ENCODE results near the gene FBLIM1.

FBLIM1 gene

GRCh38 chr1:15748690-15749398, 9.8 kb upstream of the FBLIM1 start:
- DNase-seq (ENCODE audit: low read depth) = no peak

GRCh38 chr1:15749399-15750291, 8.9 kb upstream of the FBLIM1 start:
- no peak for DNase-seq (ENCODE audit: low read depth)

DNA sequence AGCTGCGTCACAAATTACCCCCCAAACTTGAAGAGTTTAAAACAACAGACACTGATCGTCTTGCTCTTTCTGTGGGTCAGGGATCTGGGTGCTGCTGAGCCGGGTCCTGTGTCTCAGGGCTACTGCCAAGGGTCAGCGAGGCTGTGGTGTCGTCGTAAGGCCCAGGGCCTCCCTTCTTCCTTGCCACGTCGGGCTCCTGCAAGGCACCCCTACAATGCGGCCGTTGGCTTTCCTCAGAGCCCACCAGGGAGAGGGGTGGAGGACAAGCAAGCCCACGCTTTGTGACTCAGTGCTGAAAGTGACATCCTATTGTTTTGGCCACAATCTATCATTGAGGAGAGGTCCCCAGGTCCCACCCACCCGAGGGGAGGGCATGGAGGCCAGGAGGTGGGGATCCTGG, 7.7 kb upstream of the FBLIM1 start:
- DNase-seq (ENCODE audit: low read depth) = no peak

GRCh38 chr1:15751717-15752116, 6.9 kb upstream of the FBLIM1 start:
- DNase-seq (ENCODE audit: low read depth) = no peak

GRCh38 chr1:15753776-15754175, 4.8 kb upstream of the FBLIM1 start:
- DNase-seq (ENCODE audit: low read depth) = no peak

GRCh38 chr1:15755021-15755645, 3.5 kb upstream of the FBLIM1 start:
- no peak for DNase-seq (ENCODE audit: low read depth)

GRCh38 chr1:15755646-15756040, 3.0 kb upstream of the FBLIM1 start:
- DNase-seq (ENCODE audit: low read depth) = no peak

- no peak for DNase-seq (ENCODE audit: low read depth)
Measured at GRCh38 chr1:15756143-15757015, 2.2 kb upstream of the FBLIM1 start.

GRCh38 chr1:15757016-15757543, 1.5 kb upstream of the FBLIM1 start:
- no peak for DNase-seq (ENCODE audit: low read depth)

GRCh38 chr1:15757575-15758342, 836 bp upstream of the FBLIM1 start:
- peak; percentile 18 for DNase-seq (ENCODE audit: low read depth)

DNA sequence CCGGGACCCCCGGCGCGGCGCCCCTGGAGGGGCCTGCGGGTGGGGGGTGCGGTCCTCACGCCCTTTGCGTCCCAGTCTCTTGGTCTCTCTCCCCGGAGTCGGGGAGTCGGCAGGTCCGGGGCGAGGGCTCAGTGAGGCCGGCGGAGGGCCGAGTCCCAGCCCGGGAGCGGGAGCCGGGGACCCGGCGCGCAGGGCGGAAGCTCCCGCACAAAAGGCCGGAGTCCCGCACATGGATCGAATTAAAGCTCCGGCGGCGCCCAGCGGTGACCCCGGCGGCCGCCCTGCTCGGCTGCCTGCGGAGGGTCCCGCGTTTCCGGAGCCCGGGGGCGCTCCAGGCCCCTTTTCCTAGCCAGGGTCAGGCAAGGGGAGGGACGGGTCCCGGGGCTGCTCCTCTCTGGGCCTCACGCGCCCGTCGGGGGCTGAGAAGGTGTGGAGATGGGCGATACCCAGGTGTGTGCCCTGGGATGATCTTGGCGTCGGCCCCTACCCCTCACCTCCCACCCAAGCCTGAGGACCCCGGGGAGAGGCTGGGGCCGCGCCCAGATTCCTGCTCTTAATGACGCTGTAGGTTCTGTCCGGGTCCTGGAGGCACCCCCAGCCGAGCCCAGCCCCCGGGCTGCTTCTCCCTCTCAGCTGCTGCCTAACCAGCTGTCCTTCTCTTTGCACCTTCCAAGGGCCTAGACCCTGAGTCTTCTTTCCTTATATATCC, 512 bp downstream of the FBLIM1 start:
- peak; percentile 26 for DNase-seq (ENCODE audit: low read depth)

DNA sequence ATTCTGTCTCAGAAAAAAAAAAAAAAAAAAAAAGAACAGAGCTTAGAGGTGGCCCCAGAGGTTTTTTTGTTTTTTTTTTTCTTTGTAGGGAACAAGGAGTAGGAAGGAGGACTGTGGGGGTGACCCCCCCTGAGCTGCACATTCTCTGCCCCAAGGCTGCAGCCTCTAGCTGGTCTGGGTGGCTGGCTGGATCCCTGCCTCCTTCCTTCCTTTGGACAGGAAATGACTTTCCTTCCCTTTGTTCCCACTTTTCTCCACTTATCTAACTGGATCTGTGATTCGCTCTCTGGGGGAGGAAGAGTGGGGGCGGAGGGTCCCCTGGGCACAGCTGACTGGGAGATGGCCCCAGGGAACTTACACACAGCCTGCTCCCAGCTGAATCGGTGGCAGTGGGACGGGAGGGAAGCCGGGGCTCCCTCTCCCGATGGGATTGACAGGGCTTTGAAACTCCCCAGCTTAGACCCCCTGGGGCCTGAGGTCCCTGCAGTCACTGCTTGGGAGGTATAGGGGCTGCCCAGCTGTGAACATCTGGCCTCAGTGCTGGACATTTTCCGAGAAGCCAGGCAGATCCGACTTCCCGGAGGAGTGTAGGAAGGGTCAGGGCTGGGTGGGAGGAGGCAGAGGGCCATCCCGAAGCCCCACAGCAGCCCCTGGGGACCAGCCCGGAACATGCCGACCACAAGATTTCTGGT, 2.1 kb downstream of the FBLIM1 start:
- DNase-seq (ENCODE audit: low read depth) = peak; percentile 78

DNA sequence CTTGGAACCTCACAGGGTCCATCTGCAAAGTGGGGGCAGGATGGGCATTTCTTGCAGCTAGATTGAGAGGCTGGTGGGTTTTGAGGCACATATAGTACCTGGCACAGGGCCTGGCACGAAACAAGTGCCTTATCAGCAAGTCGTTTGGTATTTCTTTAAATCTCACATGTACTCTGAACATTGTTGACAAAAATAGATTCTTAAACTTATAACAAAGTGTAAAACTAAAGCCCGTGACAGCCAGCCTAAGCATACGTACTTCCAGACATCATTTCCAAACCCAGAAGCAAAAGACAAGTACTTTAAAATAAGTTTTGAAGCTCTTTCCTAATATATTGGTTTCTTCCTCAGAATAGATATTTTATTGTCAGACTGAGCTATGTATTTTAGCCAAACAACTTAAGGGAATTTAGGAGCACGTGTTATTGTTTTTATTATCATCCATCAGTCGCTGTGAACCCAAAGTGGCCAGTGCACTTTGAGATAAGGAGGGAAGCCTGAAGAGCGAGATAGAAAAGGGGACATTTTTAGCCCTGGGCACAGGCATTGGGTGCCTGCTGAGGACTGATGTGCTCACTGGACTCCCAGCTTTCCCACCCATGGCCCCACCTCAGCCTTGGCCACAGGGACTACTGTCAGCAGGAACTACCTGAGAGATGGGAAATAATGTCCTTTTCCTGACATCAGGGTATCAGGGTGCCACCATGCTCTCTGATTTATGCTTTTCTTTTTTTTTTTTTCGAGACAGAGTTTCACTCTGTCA, 3.0 kb downstream of the FBLIM1 start:
- no peak for DNase-seq (ENCODE audit: low read depth)

DNA sequence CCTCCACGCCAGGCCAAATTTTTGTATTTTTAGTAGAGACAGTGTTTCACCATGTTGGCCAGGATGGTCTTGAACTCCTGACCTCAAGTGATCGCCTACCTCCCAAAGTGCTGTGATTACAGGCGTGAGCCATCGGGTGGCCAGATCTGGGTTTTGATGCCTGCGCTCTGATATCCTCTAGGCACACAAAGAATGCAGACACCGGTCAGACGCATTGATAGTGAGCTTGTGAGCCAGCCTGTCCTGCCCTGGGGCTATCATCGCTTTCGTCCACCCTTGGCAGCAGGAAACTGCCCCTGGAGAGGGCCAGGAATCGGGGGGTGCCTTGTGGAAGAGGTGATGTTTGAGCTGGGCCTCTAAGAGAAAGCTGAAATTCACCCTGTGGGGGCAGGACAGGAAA, 4.0 kb downstream of the FBLIM1 start:
- no peak for DNase-seq (ENCODE audit: low read depth)

GRCh38 chr1:15764269-15764764, 5.7 kb downstream of the FBLIM1 start:
- DNase-seq (ENCODE audit: low read depth) = no peak

DNA sequence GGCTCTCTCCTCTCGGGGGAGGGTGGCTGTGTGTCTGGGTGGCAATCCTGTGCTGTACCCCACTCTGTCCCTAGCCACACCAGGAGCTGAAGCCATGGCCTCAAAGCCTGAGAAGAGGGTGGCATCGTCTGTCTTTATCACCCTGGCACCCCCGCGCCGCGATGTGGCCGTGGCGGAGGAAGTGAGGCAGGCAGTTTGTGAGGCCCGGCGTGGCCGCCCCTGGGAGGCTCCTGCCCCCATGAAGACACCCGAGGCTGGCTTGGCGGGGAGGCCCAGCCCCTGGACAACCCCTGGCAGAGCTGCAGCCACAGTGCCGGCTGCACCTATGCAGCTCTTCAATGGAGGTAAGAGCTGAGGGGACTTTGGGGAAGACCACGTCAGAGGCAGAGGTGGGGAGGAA, 6.3 kb downstream of the FBLIM1 start:
- DNase-seq (ENCODE audit: low read depth) = no peak

GRCh38 chr1:15765495-15766194, 7.0 kb downstream of the FBLIM1 start:
- peak; percentile 68 for DNase-seq (ENCODE audit: low read depth)

DNA sequence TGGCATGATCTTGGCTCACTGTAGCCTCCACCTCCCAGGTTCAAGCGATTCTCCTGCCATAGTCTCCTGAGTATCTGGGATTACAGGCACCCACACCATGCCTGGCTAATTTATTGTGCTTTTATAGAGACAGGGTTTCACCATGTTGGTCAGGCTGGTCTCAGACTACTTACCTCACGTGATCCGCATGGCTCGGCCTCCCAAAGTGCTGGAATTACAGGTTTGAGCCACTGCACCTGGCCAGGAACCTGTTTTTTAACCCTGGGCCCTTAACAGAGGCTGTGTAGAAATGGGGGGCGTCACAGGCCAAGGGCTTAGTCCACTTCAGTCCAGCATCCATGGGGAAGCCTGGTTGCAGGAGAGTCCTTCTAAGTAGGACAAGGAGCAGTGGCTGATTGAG, 9.3 kb downstream of the FBLIM1 start:
- DNase-seq (ENCODE audit: low read depth) = no peak
